Upper lobe of left lung (tissue), 4 donors: ENCODE results near the gene PTPRN.

Experiments used
- POLR2A ChIP-seq, 4 donors: fragments of 450-650 bp; IDR thresholded peaks; one replicate each; pipeline ENCODE4 v1.5.1; 2016 to 2017; ENCODE audit warnings: antibody characterized with exemption in 4 of 4, mild to moderate bottlenecking in 2 of 4
- POLR2AphosphoS5 ChIP-seq, 2 donors: sonication (generic); formaldehyde crosslinking; IDR thresholded peaks; one replicate each; pipeline ENCODE4 v1.5.1; 2017; ENCODE audit warnings: antibody characterized with exemption in 2 of 2
- TF ChIP-seq, protein P1 (sequence below), 6 experiments: fragments of 450-650 bp in 4 of 6; fragments of 200-600 bp in 2 of 6; sonication (generic) in 2 of 6; IDR thresholded peaks; one replicate each; pipeline ENCODE4 v1.5.1; 2016 to 2019; ENCODE audit warnings: antibody characterized with exemption in 6 of 6

DNA sequence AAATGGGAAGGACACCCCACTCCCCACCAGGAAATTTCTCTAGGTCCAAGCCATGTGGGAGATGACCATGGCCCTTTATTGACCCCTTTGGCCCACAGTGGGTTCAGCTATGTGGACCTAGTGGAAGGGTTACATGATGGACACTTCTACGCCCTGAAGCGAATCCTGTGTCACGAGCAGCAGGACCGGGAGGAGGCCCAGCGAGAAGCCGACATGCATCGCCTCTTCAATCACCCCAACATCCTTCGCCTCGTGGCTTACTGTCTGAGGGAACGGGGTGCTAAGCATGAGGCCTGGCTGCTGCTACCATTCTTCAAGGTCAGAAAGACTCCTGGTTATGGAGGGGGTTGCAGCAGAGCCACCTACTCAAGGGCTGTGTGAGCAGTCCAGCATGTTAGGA, 62.6 kb downstream of the PTPRN start:
- no peak for TF ChIP-seq POLR2A (IDR thresholded peaks at IDR 0.05)
- TF ChIP-seq, protein P1, sequence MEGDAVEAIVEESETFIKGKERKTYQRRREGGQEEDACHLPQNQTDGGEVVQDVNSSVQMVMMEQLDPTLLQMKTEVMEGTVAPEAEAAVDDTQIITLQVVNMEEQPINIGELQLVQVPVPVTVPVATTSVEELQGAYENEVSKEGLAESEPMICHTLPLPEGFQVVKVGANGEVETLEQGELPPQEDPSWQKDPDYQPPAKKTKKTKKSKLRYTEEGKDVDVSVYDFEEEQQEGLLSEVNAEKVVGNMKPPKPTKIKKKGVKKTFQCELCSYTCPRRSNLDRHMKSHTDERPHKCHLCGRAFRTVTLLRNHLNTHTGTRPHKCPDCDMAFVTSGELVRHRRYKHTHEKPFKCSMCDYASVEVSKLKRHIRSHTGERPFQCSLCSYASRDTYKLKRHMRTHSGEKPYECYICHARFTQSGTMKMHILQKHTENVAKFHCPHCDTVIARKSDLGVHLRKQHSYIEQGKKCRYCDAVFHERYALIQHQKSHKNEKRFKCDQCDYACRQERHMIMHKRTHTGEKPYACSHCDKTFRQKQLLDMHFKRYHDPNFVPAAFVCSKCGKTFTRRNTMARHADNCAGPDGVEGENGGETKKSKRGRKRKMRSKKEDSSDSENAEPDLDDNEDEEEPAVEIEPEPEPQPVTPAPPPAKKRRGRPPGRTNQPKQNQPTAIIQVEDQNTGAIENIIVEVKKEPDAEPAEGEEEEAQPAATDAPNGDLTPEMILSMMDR (IDR thresholded peaks at IDR 0.05) = no peak
- TF ChIP-seq POLR2AphosphoS5 (IDR thresholded peaks at IDR 0.05) = no peak
